Activated B cell treated with CpG ODN at 0.5 μM for 24 hours (primary cell): ENCODE data around the gene CDCA4. TPM values are rescaled to one million over a fixed set of nuclear protein-coding genes. Genes with fewer than 3 reads are reported as not detected.

Experiments used
- ATAC-seq: fragments of 200-7000 bp; cut with Tn5 transposase; one replicate; pipeline ENCODE4 v1.10.0; 2021; ENCODE audit warnings: low read depth, mild to moderate bottlenecking, moderate library complexity
- CTCF ChIA-PET: fragments of 350-600 bp; sonication (Branson Sonifier 250); formaldehyde crosslinking; loops from one replicate; lab custom pipeline; 2021; ENCODE audit warnings: antibody characterized with exemption; lab: Charles Lee
- POLR2A ChIA-PET: fragments of 350-600 bp; sonication (Branson Sonifier 250); formaldehyde crosslinking; loops from one replicate; lab custom pipeline; 2021; ENCODE audit warnings: antibody characterized with exemption; lab: Charles Lee
- DNase-seq: peaks from one replicate; pipeline ENCODE4 v3.0.0; 2022
- H3K27ac Mint-ChIP-seq: one replicate; pipeline ENCODE4 v1.8.0; 2020; ENCODE audit warnings: mixed read lengths
- H3K27me3 Mint-ChIP-seq: one replicate; pipeline ENCODE4 v1.8.0; 2021; ENCODE audit warnings: mixed read lengths
- H3K36me3 Mint-ChIP-seq: one replicate; pipeline ENCODE4 v1.8.0; 2021; ENCODE audit warnings: low read depth, mixed read lengths
- H3K4me1 Mint-ChIP-seq: one replicate; pipeline ENCODE4 v1.8.0; 2021; ENCODE audit warnings: mixed read lengths
- H3K4me3 Mint-ChIP-seq: one replicate; pipeline ENCODE4 v1.8.0; 2020; ENCODE audit warnings: mild to moderate bottlenecking, mixed read lengths
- H3K9me3 Mint-ChIP-seq: one replicate; pipeline ENCODE4 v1.8.0; 2020; ENCODE audit warnings: mixed read lengths
- intact Hi-C: fragments of 100-400 bp; cut with micrococcal nuclease; formaldehyde crosslinking; loops from one replicate; pipeline ENCODE4 v1.15.1; 2024
- total RNA-seq: library from RNA; stranded (reverse); gene quantifications from 2 replicates; pipeline ENCODE4 v1.2.3, GENCODE V29; 2022
- TF ChIP-seq, protein P1 (sequence below): fragments of 200-600 bp; IDR thresholded peaks from one replicate; pipeline ENCODE4 v1.8.0; 2022; ENCODE audit warnings: antibody characterized with exemption, mild to moderate bottlenecking

Gene CDCA4
- total RNA-seq, 1 donor from 2014 or later = 13.6 TPM

DNA sequence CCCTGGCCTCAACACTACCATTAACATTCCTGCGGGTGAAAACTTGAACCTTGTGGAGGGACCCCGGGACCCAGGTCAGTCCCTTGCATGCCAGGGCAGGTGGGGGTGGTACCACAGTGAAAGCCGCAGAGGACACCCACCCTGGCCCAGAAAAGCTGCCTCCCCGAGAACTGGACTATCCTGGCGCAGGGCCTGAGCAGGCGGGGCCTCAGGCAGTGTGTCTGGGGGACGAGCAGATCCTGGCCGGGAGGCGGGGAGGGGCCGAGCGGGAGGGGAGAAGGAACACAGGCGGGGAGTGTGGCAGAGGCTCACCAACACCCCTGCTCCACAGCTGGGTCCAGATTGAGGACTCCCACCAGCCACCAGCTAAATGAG is 52.7 kb downstream of the CDCA4 start:
- ATAC-seq = no peak
- TF ChIP-seq, protein P1, sequence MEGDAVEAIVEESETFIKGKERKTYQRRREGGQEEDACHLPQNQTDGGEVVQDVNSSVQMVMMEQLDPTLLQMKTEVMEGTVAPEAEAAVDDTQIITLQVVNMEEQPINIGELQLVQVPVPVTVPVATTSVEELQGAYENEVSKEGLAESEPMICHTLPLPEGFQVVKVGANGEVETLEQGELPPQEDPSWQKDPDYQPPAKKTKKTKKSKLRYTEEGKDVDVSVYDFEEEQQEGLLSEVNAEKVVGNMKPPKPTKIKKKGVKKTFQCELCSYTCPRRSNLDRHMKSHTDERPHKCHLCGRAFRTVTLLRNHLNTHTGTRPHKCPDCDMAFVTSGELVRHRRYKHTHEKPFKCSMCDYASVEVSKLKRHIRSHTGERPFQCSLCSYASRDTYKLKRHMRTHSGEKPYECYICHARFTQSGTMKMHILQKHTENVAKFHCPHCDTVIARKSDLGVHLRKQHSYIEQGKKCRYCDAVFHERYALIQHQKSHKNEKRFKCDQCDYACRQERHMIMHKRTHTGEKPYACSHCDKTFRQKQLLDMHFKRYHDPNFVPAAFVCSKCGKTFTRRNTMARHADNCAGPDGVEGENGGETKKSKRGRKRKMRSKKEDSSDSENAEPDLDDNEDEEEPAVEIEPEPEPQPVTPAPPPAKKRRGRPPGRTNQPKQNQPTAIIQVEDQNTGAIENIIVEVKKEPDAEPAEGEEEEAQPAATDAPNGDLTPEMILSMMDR = no peak
- DNase-seq = no peak
- ChIA-PET POLR2A (interaction anchor here (1.0 kb wide), 1 partner anchor 17 kb away, joined by 3 read pairs; no protein-coding TSS in a partner anchor), CTCF (interaction anchor here (0.6 kb wide), 1 partner anchor 199 kb away, joined by 3 read pairs; no protein-coding TSS in a partner anchor)
- intact Hi-C loops = no loop called here
- Mint-ChIP-seq H3K27me3 (peaks cover 4% of the 10 kb centered on the region), H3K36me3 (no peaks in the 10 kb centered on the region), H3K9me3 (no peaks in the 10 kb centered on the region), H3K27ac (no peak overlapping the region), H3K4me1 (peaks cover 17% of the 10 kb centered on the region), H3K4me3 (no peak overlapping the region)

DNA sequence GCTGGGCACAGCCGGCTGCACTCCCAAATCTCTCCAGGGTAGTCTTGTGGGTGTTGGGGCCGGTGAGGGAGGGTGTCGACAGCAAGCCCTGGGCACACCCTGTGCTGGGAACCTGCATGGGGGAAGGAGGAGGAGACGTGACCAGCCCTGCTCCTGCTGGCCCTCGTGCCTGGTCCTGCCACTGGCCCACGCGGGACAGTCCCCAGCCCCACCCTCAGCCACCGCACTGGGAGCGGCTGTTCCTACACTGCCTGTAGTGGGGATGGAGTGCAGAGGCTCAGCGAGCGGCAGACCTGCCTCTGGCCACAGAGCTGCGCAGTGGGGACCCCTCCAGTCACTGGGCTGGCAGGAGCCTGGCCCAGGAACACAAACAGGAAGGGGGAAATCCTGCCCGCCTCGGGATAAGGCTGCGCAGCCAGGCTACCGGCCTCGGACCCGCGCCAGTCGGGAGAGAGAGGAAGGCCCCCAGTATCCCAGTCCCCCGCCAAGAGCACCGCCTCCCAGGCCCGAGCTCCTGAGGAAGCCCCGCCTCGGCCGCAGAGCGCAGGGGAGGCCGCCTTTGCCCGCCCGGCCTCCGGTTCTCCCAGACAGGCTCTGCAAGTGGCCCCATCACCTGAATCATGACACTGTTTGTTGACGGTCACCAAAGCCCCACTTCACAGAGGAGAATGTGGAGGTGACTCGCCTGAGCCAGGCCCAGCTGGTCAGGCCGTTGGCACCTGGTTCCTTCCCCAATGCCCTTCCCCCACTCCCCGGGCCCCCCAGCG is 53.3 kb downstream of the CDCA4 start:
- no peaks in the 10 kb centered on the region for H3K36me3 Mint-ChIP-seq
- H3K4me3 Mint-ChIP-seq = no peak overlapping the region
- DNase-seq (no peak), ATAC-seq (no peak)
- peaks cover 17% of the 10 kb centered on the region for H3K4me1 Mint-ChIP-seq
- no peak overlapping the region for H3K27ac Mint-ChIP-seq
- TF ChIP-seq, protein P1 = no peak
- H3K27me3 Mint-ChIP-seq = peaks cover 4% of the 10 kb centered on the region
- ChIA-PET CTCF (interaction anchor here (0.6 kb wide), 1 partner anchor 199 kb away, joined by 3 read pairs; no protein-coding TSS in a partner anchor), POLR2A (no interaction called here)
- intact Hi-C loops = no loop called here
- H3K9me3 Mint-ChIP-seq = no peaks in the 10 kb centered on the region

DNA sequence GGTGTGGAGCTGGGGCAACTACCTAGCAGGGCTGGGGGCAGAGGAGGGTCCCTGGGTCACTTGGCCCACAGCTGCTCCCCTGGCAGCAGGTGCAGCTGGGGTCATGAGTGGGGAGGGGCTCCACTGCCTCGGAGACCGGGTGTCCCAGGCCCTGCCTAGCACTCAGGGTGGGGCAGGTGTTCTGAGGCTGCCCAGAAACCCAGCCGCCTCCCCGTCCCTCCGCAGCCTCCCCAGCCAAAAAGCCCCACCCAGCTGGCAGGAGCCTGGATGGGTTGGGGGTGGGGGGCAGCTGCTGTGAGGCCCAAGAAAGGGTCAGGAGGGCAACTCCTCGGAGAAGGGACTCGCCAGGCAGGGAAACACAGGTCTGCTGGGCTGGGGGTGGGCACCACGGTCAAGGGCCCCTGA is 53.9 kb downstream of the CDCA4 start:
- no peaks in the 10 kb centered on the region for H3K9me3 Mint-ChIP-seq
- H3K4me3 Mint-ChIP-seq = no peak overlapping the region
- H3K36me3 Mint-ChIP-seq = no peaks in the 10 kb centered on the region
- H3K27ac Mint-ChIP-seq = no peak overlapping the region
- TF ChIP-seq, protein P1 = no peak
- DNase-seq (no peak), ATAC-seq (no peak)
- peaks cover 17% of the 10 kb centered on the region for H3K4me1 Mint-ChIP-seq
- CTCF ChIA-PET = no interaction called here
- H3K27me3 Mint-ChIP-seq = peaks cover 4% of the 10 kb centered on the region
- intact Hi-C loops = no loop called here
- POLR2A ChIA-PET = no interaction called here

DNA sequence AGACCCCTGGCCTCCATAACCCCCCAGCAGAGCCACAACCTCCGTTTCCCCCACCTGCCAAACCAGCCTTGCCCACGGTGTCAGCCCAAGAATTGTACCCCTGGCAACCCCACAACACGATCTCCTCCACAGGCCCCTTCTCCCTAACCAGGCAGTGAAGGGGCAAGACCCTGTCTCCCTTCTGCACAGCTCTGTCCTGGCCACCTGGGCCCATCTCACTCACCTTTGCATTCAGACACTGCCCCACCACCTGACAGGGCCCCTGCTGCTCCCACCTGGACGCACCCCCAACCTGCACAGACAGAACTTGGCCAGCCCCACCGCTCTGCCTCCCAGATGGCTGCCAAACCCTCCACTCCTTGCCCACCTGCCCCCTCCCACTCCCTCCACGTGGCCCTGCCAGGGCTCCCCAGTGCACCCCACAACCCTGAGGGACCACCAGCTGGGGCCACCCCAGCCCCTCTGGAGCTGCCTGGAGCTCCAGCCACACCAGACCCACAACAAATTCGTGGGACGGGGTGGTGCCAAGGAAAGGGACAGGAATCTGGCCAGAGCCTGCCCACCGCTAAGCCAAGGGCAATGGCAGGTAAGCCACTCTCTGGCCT is 54.5 kb downstream of the CDCA4 start:
- Mint-ChIP-seq H3K36me3 (no peaks in the 10 kb centered on the region), H3K27me3 (peaks cover 4% of the 10 kb centered on the region), H3K4me3 (no peak overlapping the region), H3K9me3 (no peaks in the 10 kb centered on the region), H3K27ac (no peak overlapping the region), H3K4me1 (peaks cover 17% of the 10 kb centered on the region)
- ATAC-seq = no peak
- CTCF ChIA-PET = no interaction called here
- DNase-seq = no peak
- intact Hi-C loops = no loop called here
- POLR2A ChIA-PET = no interaction called here
- TF ChIP-seq, protein P1 = no peak

DNA sequence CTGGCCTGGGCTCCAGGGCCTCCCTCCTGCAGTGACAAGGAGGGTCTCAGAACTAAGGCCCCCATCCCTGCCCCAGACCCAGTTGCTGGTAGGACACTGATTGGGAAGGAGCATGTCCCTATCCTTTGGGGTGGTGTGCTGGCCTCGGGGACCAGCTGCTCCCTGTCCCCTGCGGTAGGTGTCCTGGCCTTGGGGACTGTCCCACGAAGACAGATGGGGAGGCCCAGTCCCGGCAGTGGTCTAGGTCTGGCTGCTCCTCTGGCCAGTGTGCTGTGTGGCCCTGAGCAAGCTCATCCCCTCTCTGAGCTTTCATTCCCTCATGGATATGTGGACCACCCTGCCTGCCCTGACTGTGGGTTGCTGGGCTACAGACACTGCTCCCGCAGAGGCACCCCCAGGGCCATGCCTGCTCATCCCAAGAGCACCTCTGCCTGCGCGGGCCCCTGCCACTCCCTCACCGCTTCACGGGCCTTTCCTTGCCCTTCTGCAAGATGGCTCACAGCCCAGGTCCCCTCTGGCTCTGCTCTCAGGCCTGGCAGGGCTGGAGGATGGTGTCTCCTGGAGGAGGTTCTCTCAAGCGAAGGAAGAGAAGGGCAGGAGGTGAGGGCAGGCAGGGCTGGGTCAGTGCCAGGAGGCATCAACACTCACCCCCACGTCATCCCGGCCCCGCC is 55.2 kb downstream of the CDCA4 start:
- ChIA-PET CTCF (no interaction called here), POLR2A (no interaction called here)
- peaks cover 17% of the 10 kb centered on the region for H3K4me1 Mint-ChIP-seq
- intact Hi-C loops = no loop called here
- no peaks in the 10 kb centered on the region for H3K36me3 Mint-ChIP-seq
- DNase-seq = no peak
- no peak for ATAC-seq
- H3K4me3 Mint-ChIP-seq = no peak overlapping the region
- no peak overlapping the region for H3K27ac Mint-ChIP-seq
- TF ChIP-seq, protein P1 = no peak
- no peaks in the 10 kb centered on the region for H3K9me3 Mint-ChIP-seq
- peaks cover 4% of the 10 kb centered on the region for H3K27me3 Mint-ChIP-seq
